HG03457 (cell line): ENCODE results near the gene CYB561D1.

Source experiments
- ATAC-seq: cut with Tn5 transposase; IDR thresholded peaks from one replicate; pipeline ENCODE4 v1.9.1; 2021; ENCODE audit warnings: moderate number of reproducible peaks; ENCODE audit not compliant: unreplicated experiment

Gene CYB561D1

GRCh38 chr1:109479901-109480300 is 14.0 kb upstream of the CYB561D1 start:
- ATAC-seq: no peak

GRCh38 chr1:109481646-109482045 is 12.2 kb upstream of the CYB561D1 start:
- ATAC-seq: no peak

- no peak for ATAC-seq
Observed at GRCh38 chr1:109482242-109482641, 11.7 kb upstream of the CYB561D1 start.

- ATAC-seq: peak; percentile 23
Observed at GRCh38 chr1:109482791-109483671, 10.9 kb upstream of the CYB561D1 start.

- peak; percentile 45 for ATAC-seq
Observed at GRCh38 chr1:109483672-109484518, 10.0 kb upstream of the CYB561D1 start, which contains the start of gene ATXN7L2. Gene ATXN7L2, plus strand, starts transcription at chr1:109483905. Its CDS starts 49 bp downstream, at chr1:109483954.

GRCh38 chr1:109484519-109484975 is 9.3 kb upstream of the CYB561D1 start:
- no peak for ATAC-seq

GRCh38 chr1:109485001-109485400 is 8.9 kb upstream of the CYB561D1 start:
- no peak for ATAC-seq

GRCh38 chr1:109487261-109487660 is 6.6 kb upstream of the CYB561D1 start:
- no peak for ATAC-seq

- ATAC-seq: no peak
Observed at GRCh38 chr1:109488201-109488600, 5.7 kb upstream of the CYB561D1 start.

GRCh38 chr1:109488696-109489095 is 5.2 kb upstream of the CYB561D1 start:
- no peak for ATAC-seq

GRCh38 chr1:109490029-109490933 is 3.6 kb upstream of the CYB561D1 start:
- ATAC-seq: no peak

GRCh38 chr1:109490934-109491302 is 3.0 kb upstream of the CYB561D1 start:
- ATAC-seq: no peak

GRCh38 chr1:109491372-109491771 is 2.5 kb upstream of the CYB561D1 start:
- ATAC-seq: no peak

GRCh38 chr1:109492779-109493178 is 1.1 kb upstream of the CYB561D1 start:
- no peak for ATAC-seq

- no peak for ATAC-seq
Observed at GRCh38 chr1:109493227-109493626, 667 bp upstream of the CYB561D1 start.

- no peak for ATAC-seq
Observed at GRCh38 chr1:109495738-109496137, 1.8 kb downstream of the CYB561D1 start.

- no peak for ATAC-seq
Observed at GRCh38 chr1:109497449-109498160, 3.7 kb downstream of the CYB561D1 start.

- no peak for ATAC-seq
Observed at GRCh38 chr1:109498161-109498801, 4.4 kb downstream of the CYB561D1 start.

GRCh38 chr1:109499081-109499480 is 5.2 kb downstream of the CYB561D1 start:
- ATAC-seq: no peak
